ENCODE results near the gene P2RY11.

P2RY11 gene

GRCh38 chr19:10113964-10114650, 2.6 kb downstream of the P2RY11 start:
- DNase-seq (ENCODE audit: low read depth), result no peak

GRCh38 chr19:10114651-10115391, 3.3 kb downstream of the P2RY11 start:
- no peak for DNase-seq (ENCODE audit: low read depth)

GRCh38 chr19:10115392-10116084, 4.0 kb downstream of the P2RY11 start:
- DNase-seq (ENCODE audit: low read depth), result no peak

GRCh38 chr19:10116085-10116865, 4.8 kb downstream of the P2RY11 start:
- DNase-seq (ENCODE audit: low read depth), result no peak

- DNase-seq (ENCODE audit: low read depth), result no peak
Observed at GRCh38 chr19:10116866-10117616, 5.5 kb downstream of the P2RY11 start.

- no peak for DNase-seq (ENCODE audit: low read depth)
Observed at GRCh38 chr19:10118960-10119359, 7.5 kb downstream of the P2RY11 start.

- peak; percentile 69 for DNase-seq (ENCODE audit: low read depth)
Observed at GRCh38 chr19:10120538-10121189, 9.2 kb downstream of the P2RY11 start.

GRCh38 chr19:10122045-10122444, 10.6 kb downstream of the P2RY11 start:
- DNase-seq (ENCODE audit: low read depth), result no peak

- DNase-seq (ENCODE audit: low read depth), result no peak
Observed at GRCh38 chr19:10124429-10124828, 12.9 kb downstream of the P2RY11 start.

- no peak for DNase-seq (ENCODE audit: low read depth)
Observed at GRCh38 chr19:10126213-10126639, 14.7 kb downstream of the P2RY11 start.

GRCh38 chr19:10132905-10133304, 21.4 kb downstream of the P2RY11 start:
- DNase-seq (ENCODE audit: low read depth), result no peak

- DNase-seq (ENCODE audit: low read depth), result no peak
Observed at GRCh38 chr19:10133596-10133995, 22.1 kb downstream of the P2RY11 start.

GRCh38 chr19:10134040-10134439, 22.5 kb downstream of the P2RY11 start:
- DNase-seq (ENCODE audit: low read depth), result no peak

- DNase-seq (ENCODE audit: low read depth), result no peak
Observed at GRCh38 chr19:10135551-10136334, 24.2 kb downstream of the P2RY11 start.

- DNase-seq (ENCODE audit: low read depth), result no peak
Observed at GRCh38 chr19:10136936-10137335, 25.4 kb downstream of the P2RY11 start.

- no peak for DNase-seq (ENCODE audit: low read depth)
Observed at GRCh38 chr19:10137751-10138682, 26.5 kb downstream of the P2RY11 start.

- no peak for DNase-seq (ENCODE audit: low read depth)
Observed at GRCh38 chr19:10138879-10139795, 27.6 kb downstream of the P2RY11 start.

- DNase-seq (ENCODE audit: low read depth), result no peak
Observed at GRCh38 chr19:10139952-10140351, 28.5 kb downstream of the P2RY11 start.

All from non-pigmented ciliary epithelial cell (primary cell).